ENCODE results near the gene MOB3A.

Gene MOB3A

GRCh38 chr19:2083174-2083854, 12.8 kb downstream of the MOB3A start:
- in situ Hi-C loops (cut with MboI; ENCODE audit: low sequenced_read_pairs) = no loop called here

GRCh38 chr19:2081873-2082810, 14.0 kb downstream of the MOB3A start:
- in situ Hi-C loops (cut with MboI; ENCODE audit: low sequenced_read_pairs) = no loop called here

GRCh38 chr19:2080336-2080988, 15.7 kb downstream of the MOB3A start:
- in situ Hi-C loops (cut with MboI; ENCODE audit: low sequenced_read_pairs) = no loop called here

DNA sequence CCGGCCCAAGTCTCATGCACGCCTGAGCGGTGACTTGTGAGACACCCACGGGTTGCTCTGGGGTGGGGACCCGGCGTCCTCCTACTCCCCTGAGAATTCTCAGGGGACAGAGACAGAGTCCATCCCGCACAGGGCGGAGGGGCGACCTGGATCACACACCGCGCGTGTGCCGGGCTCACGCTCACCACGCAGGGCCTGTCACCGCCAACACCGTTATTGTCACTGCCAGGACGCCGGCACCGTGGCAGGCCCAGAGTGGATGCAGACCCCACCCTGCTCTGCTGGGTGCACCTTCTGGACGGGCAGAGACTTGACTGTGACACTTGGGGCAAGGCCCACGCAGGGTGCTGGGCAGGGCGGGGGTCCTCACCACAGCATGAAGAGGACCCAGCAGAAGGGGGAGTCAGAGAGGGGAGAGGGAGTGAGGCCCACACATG, 16.2 kb downstream of the MOB3A start:
- in situ Hi-C loops (cut with MboI; ENCODE audit: low sequenced_read_pairs) = no loop called here

- in situ Hi-C loops (cut with MboI; ENCODE audit: low sequenced_read_pairs) = no loop called here
Observed at GRCh38 chr19:2079076-2079864, 16.9 kb downstream of the MOB3A start.

- in situ Hi-C loops (cut with MboI; ENCODE audit: low sequenced_read_pairs) = no loop called here
Observed at GRCh38 chr19:2077833-2078619, 18.1 kb downstream of the MOB3A start.

GRCh38 chr19:2077398-2077797, 18.7 kb downstream of the MOB3A start:
- in situ Hi-C loops (cut with MboI; ENCODE audit: low sequenced_read_pairs) = no loop called here

- in situ Hi-C loops (cut with MboI; ENCODE audit: low sequenced_read_pairs) = no loop called here
Observed at GRCh38 chr19:2076526-2076944, 19.6 kb downstream of the MOB3A start.

- in situ Hi-C loops (cut with MboI; ENCODE audit: low sequenced_read_pairs) = no loop called here
Observed at GRCh38 chr19:2072757-2073551, 23.2 kb downstream of the MOB3A start.

DNA sequence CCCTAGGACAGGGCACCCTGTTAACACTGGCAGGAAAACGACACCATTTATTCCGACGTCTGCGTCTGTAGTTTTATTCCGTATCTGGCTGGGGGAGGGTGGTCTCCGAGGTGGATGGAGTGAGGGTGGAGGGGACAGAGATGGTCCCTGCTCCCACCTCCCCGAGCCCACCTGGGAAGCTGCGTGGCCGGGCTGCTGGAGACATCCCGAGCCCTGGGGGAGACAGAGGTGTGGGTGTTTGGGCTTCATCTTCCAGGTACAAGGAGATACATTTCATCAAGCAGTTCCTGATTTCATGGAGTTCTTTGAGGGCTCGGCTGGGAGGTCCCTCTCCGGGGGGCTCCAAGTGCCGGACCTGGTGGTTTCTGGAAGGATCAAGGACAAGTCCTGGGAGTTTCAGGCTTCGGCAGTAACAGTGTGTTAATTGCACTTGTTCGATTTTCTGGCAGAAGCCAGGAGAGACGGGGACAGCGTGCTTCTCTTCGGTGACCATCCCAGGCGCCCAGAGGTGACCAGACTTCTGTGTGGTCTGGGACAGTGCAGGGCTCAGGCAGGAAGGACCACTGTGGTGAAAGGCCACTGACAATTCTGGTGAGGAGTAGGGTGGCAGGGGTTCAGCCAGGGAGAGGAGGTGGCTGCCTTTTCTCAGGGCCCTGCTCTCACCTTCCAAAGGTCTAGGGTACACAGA, 25.0 kb downstream of the MOB3A start:
- in situ Hi-C loops (cut with MboI; ENCODE audit: low sequenced_read_pairs) = no loop called here

DNA sequence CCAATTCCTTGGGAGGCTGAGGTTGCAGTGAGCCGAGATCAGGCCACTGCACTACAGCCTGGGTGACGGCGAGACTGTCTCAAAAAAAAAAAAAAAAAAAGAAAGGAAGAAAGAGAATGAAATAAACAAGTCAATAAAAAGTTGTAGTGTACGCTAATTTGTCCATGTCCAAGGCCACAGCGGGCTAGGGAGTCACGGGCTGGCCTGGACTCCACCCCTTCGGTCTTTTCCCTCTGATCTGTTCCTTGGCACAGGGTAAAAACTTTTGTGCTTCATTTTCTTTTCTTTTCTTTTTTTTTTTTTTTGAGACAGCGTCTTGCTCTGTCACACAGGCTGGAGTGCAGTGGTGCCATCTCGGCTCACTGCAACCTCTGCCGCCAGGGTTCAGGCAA, 25.7 kb downstream of the MOB3A start:
- in situ Hi-C loops (cut with MboI; ENCODE audit: low sequenced_read_pairs) = no loop called here

GRCh38 chr19:2064788-2065524, 31.2 kb downstream of the MOB3A start:
- in situ Hi-C loops (cut with MboI; ENCODE audit: low sequenced_read_pairs) = no loop called here

DNA sequence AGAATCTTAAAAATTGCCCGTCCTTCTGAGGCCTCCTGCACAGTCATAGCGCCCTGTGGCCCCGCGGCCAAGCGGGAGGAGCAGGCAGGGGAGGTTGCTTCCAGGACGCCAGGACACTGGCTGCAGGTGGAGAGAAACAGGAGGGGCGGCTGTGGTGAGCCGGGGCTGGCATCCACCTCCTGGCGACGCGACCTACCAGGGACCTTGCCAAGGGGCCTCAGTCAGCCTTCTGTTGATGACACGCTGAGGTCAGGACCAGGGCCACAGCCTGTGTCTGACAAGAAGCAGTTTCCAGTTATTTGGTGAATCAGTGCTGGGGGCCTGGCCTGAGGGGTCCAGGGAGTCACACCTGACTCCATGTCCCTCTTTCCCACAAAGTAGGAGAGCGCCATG, 31.7 kb downstream of the MOB3A start:
- in situ Hi-C loops (cut with MboI; ENCODE audit: low sequenced_read_pairs) = no loop called here

- in situ Hi-C loops (cut with MboI; ENCODE audit: low sequenced_read_pairs) = no loop called here
Observed at GRCh38 chr19:2063824-2064223, 32.3 kb downstream of the MOB3A start.

DNA sequence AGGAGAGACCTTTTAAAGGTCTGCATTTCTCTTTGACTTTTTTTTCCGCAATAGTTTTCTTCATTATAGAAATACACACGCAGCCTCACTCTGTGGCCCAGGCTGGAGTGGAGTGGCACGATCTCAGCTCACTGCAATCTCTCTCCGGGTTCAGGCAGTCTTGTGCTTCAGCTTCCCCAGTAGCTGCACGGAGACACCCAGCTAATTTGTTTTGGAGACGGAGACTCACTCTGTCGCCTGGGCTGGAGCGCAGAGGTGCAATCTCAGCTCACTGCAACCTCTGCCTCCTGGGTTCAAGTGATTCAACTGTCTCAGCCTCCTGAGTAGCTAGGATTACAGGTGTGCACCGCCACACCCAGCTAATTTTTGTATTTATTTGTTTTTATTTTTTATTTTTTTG, 33.4 kb downstream of the MOB3A start:
- in situ Hi-C loops (cut with MboI; ENCODE audit: low sequenced_read_pairs) = no loop called here

- in situ Hi-C loops (cut with MboI; ENCODE audit: low sequenced_read_pairs) = no loop called here
Observed at GRCh38 chr19:2062389-2062729, 33.8 kb downstream of the MOB3A start.

GRCh38 chr19:2061495-2062388, 34.4 kb downstream of the MOB3A start:
- in situ Hi-C loops (cut with MboI; ENCODE audit: low sequenced_read_pairs) = no loop called here
